T-helper 1 cell treated with Interleukin-12 subunit alpha and Interleukin-12 subunit beta and Interleukin-4 antibody, amounts not matched to agents 30 ng/mL and 1 ng/mL, for 36 hours (primary cell): ENCODE measurements around the gene ANO3. TPM values are rescaled to one million over a fixed set of nuclear protein-coding genes. Genes with fewer than 3 reads are reported as not detected.
"Not testable (repeated sequence)": the region's sequence is repeated elsewhere in the genome, so short reads cannot be mapped to it uniquely, and the experiment has no call there.

Experiments
- intact Hi-C: fragments of 100-400 bp; cut with micrococcal nuclease; formaldehyde crosslinking; loops from one replicate; pipeline ENCODE4 v1.15.1; 2024
- total RNA-seq: library from RNA; stranded (reverse); gene quantifications from 2 replicates; pipeline ENCODE4 v1.2.3, GENCODE V29; 2022

The ANO3 gene
- not detected in 2 replicates for total RNA-seq

GRCh38 chr11:26331911-26332571 lies at the start of gene ANO3:
TSS of gene ANO3 (plus strand) at chr11:26332130. CDS start at chr11:26332276, 146 bp downstream.
- intact Hi-C loops, result no loop called here

- intact Hi-C loops, result loop anchor here (2.0 to 5.0 kb wide), 2 partner anchors 363 to 1223 kb away; partner anchors contain the start of gene LIN7C
Measured at GRCh38 chr11:26283852-26284408, 48.0 kb upstream of the ANO3 start.

GRCh38 chr11:26285608-26286007 lies 46.3 kb upstream of the ANO3 start:
- intact Hi-C loops, result loop anchor here (1.0 to 2.0 kb wide), 2 partner anchors 1201 to 1221 kb away; partner anchors contain the start of gene LIN7C

GRCh38 chr11:26286472-26287066 lies 45.4 kb upstream of the ANO3 start:
- intact Hi-C loops, result no loop called here

- intact Hi-C loops, result no loop called here
Measured at GRCh38 chr11:26287067-26287518, 44.8 kb upstream of the ANO3 start.

GRCh38 chr11:26297189-26297975 lies 34.5 kb upstream of the ANO3 start:
- intact Hi-C loops, result loop anchor here (1.0 to 5.0 kb wide), 2 partner anchors 352 to 860 kb away; no protein-coding TSS in a partner anchor

GRCh38 chr11:26316372-26316771 lies 15.6 kb upstream of the ANO3 start:
- intact Hi-C loops, result not testable (repeated sequence)

- intact Hi-C loops, result no loop called here
Measured at GRCh38 chr11:26319906-26320305, 12.0 kb upstream of the ANO3 start.

- intact Hi-C loops, result no loop called here
Measured at GRCh38 chr11:26321516-26321915, 10.4 kb upstream of the ANO3 start.

- intact Hi-C loops, result no loop called here
Measured at GRCh38 chr11:26322335-26323067, 9.4 kb upstream of the ANO3 start.

GRCh38 chr11:26323837-26324236 lies 8.1 kb upstream of the ANO3 start:
- intact Hi-C loops, result no loop called here

- intact Hi-C loops, result no loop called here
Measured at GRCh38 chr11:26324270-26324669, 7.7 kb upstream of the ANO3 start.

- intact Hi-C loops, result no loop called here
Measured at GRCh38 chr11:26326793-26327400, 5.0 kb upstream of the ANO3 start.

GRCh38 chr11:26329206-26329605 lies 2.7 kb upstream of the ANO3 start:
- intact Hi-C loops, result no loop called here

- intact Hi-C loops, result no loop called here
Measured at GRCh38 chr11:26330262-26330661, 1.7 kb upstream of the ANO3 start.

GRCh38 chr11:26332572-26332915 lies 614 bp downstream of the ANO3 start:
- intact Hi-C loops, result no loop called here

- intact Hi-C loops, result no loop called here
Measured at GRCh38 chr11:26333906-26334305, 2.0 kb downstream of the ANO3 start.

GRCh38 chr11:26335903-26336302 lies 4.0 kb downstream of the ANO3 start:
- intact Hi-C loops, result no loop called here

GRCh38 chr11:26344647-26345046 lies 12.7 kb downstream of the ANO3 start:
- intact Hi-C loops, result no loop called here

- intact Hi-C loops, result no loop called here
Measured at GRCh38 chr11:26348776-26349175, 16.8 kb downstream of the ANO3 start.

GRCh38 chr11:26350002-26350401 lies 18.1 kb downstream of the ANO3 start:
- intact Hi-C loops, result no loop called here
